ENCODE data around the gene XYLT1. TPM values are rescaled to one million over a fixed set of nuclear protein-coding genes. Genes with fewer than 3 reads are reported as not detected.
A peak's percentile ranks its signal among the peaks of the same experiment; 100 is the strongest.
"Not testable (repeated sequence)": the region's sequence is repeated elsewhere in the genome, so short reads cannot be mapped to it uniquely, and the experiment has no call there.

Gene XYLT1, protein sequence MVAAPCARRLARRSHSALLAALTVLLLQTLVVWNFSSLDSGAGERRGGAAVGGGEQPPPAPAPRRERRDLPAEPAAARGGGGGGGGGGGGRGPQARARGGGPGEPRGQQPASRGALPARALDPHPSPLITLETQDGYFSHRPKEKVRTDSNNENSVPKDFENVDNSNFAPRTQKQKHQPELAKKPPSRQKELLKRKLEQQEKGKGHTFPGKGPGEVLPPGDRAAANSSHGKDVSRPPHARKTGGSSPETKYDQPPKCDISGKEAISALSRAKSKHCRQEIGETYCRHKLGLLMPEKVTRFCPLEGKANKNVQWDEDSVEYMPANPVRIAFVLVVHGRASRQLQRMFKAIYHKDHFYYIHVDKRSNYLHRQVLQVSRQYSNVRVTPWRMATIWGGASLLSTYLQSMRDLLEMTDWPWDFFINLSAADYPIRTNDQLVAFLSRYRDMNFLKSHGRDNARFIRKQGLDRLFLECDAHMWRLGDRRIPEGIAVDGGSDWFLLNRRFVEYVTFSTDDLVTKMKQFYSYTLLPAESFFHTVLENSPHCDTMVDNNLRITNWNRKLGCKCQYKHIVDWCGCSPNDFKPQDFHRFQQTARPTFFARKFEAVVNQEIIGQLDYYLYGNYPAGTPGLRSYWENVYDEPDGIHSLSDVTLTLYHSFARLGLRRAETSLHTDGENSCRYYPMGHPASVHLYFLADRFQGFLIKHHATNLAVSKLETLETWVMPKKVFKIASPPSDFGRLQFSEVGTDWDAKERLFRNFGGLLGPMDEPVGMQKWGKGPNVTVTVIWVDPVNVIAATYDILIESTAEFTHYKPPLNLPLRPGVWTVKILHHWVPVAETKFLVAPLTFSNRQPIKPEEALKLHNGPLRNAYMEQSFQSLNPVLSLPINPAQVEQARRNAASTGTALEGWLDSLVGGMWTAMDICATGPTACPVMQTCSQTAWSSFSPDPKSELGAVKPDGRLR
- 32.0 TPM for polyA plus RNA-seq (2013, experiment 1 of 2; ENCODE audit: insufficient read length)
- 33.3 TPM for polyA plus RNA-seq (2013, experiment 2 of 2; ENCODE audit: insufficient read length)

DNA sequence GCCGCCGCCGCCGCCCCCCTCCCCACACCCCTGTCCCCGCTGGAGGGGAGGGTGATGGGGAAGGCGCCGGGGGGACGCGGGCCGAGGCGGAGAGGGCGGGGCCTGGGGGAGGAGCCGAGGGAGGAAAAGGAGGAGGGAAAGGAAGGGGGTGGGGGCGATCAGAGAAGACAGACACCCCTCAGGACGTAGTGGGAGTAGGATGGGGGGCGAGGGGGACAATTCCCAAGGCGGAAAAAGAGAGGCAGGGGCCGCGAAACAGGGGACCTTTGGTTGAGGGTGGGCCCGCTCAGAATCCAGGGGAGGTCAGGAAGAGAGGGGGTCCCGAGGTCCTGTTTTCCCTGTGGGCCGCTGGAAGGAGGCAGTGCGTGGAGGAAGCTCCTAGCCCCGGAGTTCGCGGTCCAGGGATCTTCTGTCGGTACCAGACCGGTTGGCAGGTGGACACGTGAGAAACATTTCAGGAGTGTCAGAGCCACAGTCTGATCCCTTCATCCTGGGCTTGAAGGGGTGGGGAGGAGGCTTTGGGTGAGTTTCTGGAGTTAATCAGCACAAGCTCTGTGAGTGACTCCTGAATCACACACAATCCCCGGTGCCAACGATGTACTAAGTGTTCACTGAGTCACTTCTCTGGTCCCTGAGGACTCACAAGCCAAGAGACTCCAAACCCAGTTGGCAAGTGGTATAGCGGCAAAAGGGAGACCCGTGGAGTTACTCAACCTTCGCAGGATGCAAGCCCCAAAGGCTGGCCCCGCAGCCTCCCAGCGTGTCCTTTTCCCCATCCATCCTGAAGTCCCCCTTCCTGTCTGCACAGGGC is at the start of gene XYLT1:
Gene XYLT1 (minus strand): TSS at position 53 of the 811 bp plus-strand sequence. CDS start 164 bp downstream, outside the sequence.
- peak; percentile 97 for DNase-seq

DNA sequence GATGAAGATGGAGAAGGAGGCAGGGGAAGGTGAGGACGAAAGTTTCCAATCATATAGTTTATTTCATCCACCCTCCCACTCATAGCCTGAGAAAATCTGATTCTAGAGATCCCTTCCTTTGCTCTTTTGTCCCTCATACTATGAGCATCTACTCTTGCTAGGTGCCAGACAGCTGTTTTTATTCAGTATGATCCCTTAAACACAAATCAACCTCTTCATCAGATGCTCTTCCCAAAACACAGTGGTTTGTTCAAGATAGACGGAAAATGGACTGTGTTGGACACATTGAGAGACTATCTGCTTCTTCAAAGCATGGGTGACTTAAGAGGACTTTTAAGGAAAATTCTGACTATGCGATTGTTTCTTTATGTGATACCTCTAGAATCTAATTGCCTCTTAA is 49.4 kb upstream of the XYLT1 start:
- DNase-seq = no peak

DNA sequence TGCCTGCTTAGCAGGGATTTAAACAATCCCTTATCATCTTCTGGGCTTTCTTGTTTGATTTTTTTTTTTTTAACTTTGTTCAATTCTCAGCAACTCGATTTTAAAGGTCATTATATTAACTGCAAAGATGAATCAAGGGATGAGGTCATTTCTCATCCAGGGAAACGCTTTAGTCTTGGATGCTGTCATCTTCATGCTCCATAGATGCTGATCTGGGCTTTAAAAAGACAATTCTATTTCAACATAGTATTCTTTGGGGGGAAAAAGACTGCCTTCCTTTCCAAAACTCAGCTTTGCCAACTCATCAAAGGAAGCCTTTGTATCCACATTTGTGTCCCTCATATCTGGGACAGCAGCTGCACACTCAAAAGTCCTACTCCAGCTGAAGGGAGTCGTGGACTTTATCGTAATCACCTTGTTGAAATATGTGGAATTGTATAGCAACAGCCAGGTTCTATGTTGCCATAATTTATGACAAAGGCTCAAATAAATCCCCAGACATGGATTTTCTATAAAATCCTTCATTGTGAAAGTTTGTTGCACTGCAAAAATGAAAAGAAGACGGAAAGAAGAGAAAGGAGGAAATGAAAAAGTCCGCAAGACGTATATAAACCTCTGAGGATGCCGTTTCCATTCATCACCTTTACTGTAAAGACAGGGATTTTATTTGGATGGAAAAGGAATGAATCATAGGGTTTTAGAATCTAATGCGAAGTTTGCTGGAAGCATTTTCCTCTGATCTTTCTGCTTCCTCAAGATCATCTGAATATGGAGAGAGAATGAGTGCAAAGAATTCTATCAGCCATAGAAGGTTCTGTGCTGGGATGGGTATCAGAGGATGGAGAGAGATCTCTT is 48.6 kb upstream of the XYLT1 start:
- peak; percentile 58 for DNase-seq

DNA sequence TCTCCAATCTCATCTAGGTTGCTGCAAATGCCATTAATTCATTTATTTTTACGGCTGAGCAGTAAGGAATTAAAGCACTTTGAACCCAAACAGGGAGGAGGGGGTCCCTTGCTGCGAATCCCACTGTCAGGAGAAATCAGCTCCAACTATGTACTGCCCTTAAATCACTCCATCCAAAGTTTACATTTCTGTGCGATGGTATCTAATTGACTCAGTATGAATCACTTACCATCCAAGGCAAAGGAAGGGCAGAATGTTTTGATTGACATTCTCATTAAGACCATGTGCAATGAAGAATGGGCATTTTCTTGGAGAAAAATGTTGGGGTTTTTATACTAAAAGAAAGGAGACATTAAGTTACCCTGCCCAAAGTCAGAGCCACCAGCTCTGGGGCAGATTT is 47.7 kb upstream of the XYLT1 start:
- peak; percentile 84 for DNase-seq

DNA sequence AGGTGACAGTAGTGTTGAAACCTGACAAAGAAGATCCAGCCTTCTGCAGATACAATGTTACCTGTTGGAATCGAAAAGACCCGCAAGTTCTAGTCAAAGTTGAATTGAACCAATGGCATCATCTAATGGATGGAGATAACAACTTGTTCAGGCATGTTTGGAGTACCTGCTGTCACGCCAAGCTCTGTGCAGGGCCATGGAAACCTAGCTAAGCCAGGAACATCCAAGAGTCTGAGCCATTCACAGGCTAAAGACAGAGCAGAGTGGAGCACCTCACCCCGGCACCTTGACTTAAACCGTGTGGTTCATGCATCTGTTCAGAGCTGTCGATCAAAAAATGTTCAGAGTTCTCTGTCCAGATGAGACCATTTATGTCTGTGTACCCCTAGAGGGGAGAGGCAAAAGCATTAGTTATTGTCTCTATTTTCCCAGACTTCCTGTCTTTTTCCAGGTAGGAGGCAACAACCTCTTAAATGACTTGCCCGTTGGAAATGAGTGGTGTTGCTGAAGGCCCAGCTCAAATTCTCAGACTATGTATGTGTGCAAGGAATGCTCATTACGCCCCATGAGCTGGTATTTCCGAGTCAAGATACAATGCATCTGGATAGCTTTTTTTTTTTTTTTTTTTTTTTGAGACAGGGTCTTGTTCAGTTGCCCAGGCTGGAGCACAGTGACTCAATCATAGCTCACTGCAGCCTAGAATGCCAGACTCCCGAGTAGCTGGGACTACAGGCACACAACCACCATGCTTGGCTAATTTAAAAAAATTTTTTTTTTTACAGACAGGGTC is 44.9 kb upstream of the XYLT1 start:
- DNase-seq = peak; percentile 94

DNA sequence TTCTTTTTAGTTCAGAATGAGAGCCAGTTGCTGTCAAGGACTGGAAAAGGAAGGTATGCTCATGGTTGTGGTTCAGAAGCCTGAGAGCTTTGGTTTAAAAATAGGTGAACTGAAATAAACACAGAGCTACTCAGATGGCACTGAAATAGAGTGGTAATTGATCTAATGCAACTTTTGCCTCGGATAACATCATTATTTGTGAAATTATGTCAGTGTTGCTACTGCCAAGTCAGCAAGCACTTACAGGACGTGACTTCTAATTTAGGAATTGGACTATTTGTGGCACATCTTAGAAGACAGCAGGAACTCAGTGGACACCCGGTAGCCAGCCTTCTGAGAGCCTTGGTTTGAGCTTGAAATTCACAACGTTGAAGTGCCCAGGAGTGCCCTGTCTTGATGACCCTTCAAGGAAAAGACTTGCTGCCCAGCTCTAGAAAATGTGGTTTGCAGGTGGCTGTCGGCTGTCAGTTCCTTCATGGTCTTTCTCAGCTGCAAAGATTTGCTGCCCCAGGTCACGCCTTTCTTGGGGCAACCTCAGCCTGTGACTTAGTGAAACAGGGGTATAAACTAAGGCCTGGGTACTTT is 42.0 kb upstream of the XYLT1 start:
- peak; percentile 81 for DNase-seq

DNA sequence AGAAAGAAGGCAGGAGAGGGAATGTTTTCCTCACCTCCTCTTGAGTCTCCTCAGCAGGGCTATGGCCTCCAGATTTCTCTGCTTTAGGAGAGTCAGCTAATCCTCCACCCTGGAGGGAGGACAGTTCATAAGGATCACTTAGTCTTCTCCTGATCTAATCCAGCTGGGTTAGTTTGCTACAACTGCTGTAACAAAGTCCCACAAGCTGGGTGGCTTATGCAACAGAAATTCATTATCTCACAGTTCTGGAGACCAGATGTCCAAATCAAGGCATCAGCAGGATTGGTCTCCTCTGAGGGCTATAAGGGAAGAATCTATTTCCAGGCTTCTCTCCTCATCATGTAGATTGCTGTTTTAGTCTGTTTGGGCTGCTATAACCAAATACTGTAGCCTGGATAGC is 40.6 kb upstream of the XYLT1 start:
- peak; percentile 88 for DNase-seq

DNA sequence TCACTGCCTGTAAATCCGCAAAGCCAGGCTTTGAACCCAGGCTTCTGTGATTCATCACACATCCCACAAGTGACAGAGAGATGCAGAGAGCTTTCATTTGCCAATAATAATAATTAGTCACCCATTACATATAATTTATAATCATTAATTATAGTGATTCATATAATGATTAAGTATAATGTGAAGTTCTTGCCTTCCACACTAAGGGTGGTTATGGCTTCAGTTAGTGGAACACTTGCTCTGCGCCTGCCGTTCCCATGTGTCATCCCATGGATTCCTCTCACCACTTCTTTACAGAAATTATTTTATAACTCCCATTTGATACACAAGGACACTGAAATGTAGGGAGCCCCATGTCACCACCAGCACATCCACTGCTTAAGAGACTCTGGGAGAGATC is 39.8 kb upstream of the XYLT1 start:
- peak; percentile 88 for DNase-seq

DNA sequence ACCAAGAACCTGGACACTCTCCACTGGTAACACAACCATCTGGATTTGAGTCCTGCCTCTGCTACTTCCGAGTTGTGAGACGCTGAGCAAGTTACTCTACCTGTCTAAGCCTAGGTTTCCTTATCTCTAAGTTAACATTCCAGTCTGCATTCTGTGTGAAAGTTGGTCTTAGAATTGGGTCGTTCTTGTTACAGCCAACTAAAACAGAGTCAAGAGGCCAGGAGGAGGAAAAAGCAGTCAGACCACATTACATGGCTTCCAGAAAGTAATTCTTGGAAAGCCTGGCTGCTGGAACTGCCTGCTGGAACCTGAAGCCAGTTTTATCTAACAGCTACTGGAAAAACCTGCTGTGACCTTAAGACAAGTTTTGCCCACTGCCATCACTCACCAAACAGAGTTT is 38.4 kb upstream of the XYLT1 start:
- no peak for DNase-seq

DNA sequence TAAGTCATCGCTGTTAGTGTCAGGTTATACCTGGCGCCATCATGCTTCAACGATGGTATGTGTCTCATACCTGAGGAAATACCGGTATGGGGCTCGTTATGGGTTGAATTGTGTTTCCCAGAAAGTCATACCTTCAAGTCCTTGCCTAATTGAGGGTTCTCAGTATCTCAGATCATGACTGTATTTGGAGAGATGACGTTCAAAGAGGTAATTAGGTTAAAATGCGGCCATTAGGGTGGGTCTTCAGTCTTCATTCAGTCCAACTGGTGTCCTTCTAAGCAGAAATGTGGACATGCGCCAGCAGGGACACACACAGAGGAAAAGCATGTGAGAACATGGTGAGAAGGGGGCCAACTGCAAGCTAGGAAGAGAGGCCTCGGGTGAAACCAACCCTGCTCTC is 37.5 kb upstream of the XYLT1 start:
- DNase-seq = no peak

DNA sequence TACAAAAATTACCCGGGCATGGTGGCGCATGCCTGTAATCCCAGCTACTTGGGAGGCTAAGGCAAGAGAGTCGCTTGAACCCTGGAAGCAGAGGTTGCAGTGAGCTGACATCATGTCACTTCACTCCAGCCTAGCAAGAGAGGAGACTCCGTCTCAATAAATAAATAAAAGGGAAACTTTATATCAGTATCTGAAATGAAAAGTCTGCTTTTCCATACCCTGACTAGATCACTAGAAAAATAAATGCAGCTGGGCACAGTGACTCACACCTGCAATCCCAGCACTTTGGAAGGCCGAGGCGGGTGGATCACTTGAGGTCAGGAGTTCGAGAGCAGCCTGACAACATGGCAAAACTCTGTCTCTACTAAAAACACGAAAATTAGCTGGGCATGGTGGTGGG is 36.8 kb upstream of the XYLT1 start:
- DNase-seq = not testable (repeated sequence)

DNA sequence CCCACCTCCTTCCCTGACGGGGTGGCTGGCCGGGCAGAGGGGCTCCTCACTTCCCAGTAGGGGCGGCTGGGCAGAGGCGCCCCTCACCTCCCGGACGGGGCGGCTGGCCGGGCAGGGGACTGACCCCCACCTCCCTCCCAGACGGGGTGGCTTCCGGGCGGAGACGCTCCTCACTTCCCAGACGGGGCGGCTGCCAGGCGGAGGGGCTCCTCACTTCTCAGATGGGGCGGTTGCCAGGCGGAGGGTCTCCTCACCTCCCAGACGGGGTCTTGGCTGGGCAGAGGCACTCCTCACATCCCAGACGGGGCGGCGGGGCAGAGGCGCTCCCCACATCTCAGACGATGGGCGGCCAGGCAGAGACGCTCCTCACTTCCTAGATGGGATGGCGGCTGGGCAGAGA is 35.1 kb upstream of the XYLT1 start:
- DNase-seq = not testable (repeated sequence)

DNA sequence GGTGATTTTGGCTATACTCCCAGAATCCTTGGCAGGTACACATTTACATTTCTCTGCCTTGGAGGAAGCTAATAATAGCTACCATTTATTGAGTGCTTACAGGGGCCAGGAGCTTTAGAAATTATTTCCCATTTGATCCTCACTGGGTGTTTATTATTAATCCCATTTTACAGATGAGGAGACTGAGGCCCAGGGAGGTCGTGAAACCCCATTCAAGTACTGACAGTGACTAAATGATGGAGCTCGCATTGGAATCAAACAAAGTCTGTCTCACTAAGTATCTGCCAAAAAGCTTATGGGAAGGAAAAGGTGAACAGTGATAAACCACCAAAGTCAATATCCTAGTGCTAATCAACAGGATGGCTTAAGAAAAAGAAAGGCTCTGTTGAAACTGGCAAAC is 33.3 kb upstream of the XYLT1 start:
- no peak for DNase-seq

DNA sequence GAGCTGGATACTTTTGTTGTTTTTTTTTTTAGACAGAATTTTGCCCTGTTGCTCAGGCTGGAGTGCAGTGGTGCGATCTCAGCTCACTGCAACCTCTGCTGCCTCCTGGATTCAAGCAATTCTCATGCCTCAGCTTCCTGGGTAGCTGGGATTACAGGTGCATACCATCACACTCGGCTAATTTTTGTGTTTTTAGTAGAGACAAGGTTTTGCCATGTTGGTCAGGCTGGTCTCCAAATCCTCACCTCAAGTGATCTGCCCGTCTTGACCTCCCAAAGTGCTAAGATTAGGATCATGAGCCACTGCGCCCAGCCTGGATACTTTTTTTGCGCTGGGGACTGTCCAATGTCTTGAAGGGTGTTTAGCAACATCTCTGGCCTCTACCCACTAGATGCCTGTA is 32.6 kb upstream of the XYLT1 start:
- no peak for DNase-seq

DNA sequence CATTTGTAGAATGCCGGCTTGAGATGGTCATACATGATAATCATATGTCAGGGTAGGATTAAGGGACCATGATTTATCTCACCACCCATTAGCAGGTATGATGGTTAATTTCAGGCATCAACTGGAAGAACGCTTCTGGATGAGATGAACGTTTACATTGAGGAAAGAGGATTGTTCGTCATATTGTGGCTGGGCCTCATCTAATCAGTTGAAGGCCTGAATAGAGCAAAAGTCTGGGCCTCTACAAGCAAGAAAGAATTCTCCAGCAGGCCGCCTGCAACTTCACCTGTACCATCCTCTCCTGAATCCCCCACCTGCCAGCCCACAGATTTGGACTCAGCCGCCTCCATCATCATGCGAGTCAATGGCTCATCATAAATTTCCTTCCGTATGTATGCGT is 30.6 kb upstream of the XYLT1 start:
- no peak for DNase-seq

DNA sequence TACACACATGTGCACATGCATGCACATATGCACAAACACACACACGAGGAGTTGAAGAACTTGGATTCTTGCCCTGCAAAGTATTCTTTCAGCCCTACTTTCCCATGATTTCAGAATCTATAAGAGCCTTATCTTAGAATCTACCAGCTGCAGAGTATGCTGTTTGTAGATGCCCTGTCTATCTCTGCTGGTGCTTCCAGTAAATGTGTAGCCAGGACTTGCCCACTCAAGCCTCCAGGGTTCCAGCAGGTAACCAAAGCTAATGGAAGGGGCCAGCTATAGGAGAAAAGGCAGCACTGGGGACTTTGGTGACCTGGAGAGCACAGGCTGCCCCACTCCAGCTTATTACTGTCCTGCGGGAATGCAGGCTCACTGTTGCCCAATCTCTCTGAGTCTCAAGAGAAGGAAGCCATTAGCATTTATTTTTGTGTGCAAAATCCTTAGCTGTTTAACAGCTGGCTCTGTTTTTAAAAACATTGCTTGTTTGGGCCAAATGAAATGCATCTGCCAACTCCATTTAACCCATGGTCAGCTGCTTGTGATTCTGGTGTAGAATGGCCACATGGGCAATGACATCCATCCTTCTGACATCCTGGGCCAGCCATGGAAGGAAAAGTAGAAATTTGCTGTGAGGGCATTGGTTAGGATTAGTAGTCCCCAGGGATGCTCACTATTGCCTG is 28.6 kb upstream of the XYLT1 start:
- no peak for DNase-seq

DNA sequence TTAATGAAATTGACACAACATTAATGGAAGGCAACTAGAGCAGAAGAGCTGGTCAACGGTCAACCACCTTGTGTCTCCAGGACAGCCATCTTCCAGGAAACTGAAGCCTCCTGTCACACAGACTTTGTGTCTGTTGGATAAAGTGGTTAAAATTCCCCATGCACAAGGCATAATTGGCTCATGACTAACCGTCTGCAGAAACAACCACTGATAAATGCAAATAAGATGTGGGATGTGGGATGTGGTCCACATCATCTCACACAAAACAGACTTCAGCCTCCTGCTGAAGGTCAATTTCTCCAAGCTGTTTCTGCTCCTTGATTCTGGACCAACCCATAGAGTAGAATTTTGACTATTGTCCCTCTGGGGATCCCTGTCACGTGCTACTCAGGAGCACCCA is 26.9 kb upstream of the XYLT1 start:
- peak; percentile 81 for DNase-seq

DNA sequence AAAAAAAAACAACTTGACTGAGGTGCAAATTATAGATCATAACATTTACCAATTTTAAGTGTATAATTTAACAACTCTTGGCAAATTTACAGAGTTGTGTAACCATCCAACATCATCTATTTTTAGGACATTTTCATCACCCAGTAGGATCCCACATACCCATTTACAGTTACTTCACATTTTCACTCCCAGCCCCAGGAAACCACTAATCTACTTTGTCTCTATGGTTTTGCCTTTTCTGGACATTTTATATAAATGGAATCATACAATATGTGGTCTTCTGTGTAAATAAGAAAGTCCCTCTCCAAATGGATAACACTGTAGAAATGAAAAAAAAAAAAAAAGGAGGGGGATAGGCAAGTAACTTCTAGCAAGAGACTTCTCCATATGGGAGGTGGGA is 26.1 kb upstream of the XYLT1 start:
- DNase-seq = peak; percentile 75

DNA sequence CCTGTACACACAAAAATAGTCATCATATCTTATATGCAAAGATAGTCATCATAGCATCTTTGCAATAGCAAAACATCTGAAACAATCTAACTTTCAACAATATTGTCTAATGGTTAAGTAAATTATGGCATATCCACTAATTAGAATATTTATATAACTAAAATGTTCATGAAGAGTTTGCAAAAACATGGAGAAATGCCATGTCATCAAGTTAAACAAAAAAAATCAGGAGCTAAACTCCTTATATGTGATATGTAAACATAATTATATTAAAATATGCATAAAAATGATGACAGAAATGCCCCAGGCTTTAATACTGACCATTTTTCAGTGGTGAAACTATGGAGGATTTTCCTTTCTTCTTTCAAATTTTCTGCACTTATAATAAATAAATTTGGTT is 22.3 kb upstream of the XYLT1 start:
- no peak for DNase-seq

All from fibroblast of skin of scalp (primary cell).